Measurements from ENCODE around the gene SHOX.

DNA sequence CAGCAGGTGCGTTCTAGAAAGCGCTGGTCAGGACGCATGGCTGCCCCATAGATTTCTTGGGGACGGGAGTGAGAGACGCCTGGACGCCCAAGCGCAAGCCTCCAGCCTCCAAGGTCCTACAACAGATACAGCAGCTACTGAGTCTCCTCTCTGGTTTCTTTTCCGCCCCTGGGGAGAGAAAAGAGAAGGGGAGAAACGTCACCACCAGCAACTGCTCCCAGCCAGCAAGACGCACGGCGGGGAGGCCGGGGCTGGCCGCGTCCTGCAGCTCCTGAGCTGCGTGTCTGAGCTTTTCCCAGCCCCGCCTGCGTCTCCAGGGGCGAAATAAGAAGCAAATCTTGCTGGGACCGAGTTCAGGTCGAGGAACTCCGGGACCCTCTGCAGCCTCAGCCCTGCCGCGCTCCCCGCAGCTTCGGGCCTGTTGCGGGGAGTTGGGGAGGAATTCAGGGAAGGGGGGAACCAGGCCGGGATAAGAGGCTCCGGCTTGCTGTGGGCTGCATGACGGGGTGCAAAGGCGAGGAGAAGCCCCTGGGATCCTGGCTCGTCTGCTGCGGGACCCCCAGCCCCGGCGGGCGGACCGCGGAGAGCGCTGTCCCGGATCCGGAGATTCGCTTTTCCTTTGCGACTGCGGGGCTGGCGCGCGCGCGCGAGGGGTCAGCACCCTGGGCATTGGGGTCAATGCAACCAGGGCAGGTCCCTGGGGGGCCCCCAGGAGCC, 6.8 kb upstream of the SHOX start:
- TF ChIP-seq, protein P1, sequence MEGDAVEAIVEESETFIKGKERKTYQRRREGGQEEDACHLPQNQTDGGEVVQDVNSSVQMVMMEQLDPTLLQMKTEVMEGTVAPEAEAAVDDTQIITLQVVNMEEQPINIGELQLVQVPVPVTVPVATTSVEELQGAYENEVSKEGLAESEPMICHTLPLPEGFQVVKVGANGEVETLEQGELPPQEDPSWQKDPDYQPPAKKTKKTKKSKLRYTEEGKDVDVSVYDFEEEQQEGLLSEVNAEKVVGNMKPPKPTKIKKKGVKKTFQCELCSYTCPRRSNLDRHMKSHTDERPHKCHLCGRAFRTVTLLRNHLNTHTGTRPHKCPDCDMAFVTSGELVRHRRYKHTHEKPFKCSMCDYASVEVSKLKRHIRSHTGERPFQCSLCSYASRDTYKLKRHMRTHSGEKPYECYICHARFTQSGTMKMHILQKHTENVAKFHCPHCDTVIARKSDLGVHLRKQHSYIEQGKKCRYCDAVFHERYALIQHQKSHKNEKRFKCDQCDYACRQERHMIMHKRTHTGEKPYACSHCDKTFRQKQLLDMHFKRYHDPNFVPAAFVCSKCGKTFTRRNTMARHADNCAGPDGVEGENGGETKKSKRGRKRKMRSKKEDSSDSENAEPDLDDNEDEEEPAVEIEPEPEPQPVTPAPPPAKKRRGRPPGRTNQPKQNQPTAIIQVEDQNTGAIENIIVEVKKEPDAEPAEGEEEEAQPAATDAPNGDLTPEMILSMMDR (IDR thresholded peaks at IDR 0.05) = no peak
- no peak for TF ChIP-seq POLR2A (IDR thresholded peaks at IDR 0.05)

Data from right lobe of liver (tissue), 4 donors.